HAP-1 (cell line): ENCODE measurements around the gene ABLIM1.

Experiments
- DNase-seq, 2 experiments: peaks; one replicate each; pipeline ENCODE4 v3.0.0-alpha.2; 2016 to 2020; ENCODE audit warnings: low spot score in 2 of 2
- H3K27me3 ChIP-seq: fragments of 250-450 bp; sonication (Bioruptor Pico); 2 replicates; pipeline ENCODE4 v1.5.1; 2020; ENCODE audit warnings: low read depth, mild to moderate bottlenecking, moderate library complexity
- H3K36me3 ChIP-seq: fragments of 250-450 bp; sonication (Bioruptor Pico); replicated peaks from 2 replicates; pipeline ENCODE4 v1.5.1; 2020; ENCODE audit warnings: mild to moderate bottlenecking
- H3K4me1 ChIP-seq: fragments of 250-450 bp; sonication (Bioruptor Pico); 2 replicates; pipeline ENCODE4 v1.5.1; 2020; ENCODE audit warnings: mild to moderate bottlenecking
- H3K4me3 ChIP-seq: fragments of 250-450 bp; sonication (Bioruptor Pico); 2 replicates; pipeline ENCODE4 v1.5.1; 2020; ENCODE audit warnings: mild to moderate bottlenecking, moderate library complexity
- H3K9me3 ChIP-seq: fragments of 250-450 bp; sonication (Bioruptor Pico); 2 replicates; pipeline ENCODE4 v1.5.1; 2020; ENCODE audit warnings: mild to moderate bottlenecking, moderate library complexity
- in situ Hi-C: fragments of 300-500 bp; cut with MboI; formaldehyde crosslinking; loops from 3 replicates; pipeline ENCODE4 v1.14.3; 2020; ENCODE audit warnings: low sequenced_read_pairs, inconsistent platforms, mixed read lengths

Gene ABLIM1

DNA sequence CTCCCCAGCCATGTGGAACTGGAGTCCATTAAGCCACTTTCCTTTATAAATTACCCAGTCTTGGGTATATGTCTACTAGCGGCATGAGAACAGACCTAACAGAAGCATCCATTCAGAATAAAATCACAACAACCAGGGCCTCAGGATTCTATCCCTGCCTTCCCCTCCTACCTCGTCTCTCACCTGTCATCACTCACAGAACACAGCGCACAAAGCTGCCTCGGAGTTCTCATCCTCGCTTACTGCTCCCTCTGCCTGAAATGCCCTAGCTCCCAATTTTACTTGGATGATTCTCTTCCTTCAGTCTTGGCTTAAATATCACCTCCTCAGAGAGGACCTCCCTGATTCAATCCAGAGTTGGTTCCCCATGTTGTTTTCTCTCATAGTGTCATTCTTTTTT lies 183.1 kb downstream of the ABLIM1 start:
- Histone ChIP-seq H3K4me1 (0 out of 2 replicates have a peak, but pooled peaks cover 3% of the 10 kb centered on the region), H3K4me3 (no peak overlapping the region), H3K27me3 (no peaks in the 10 kb centered on the region), H3K9me3 (no peaks in the 10 kb centered on the region), H3K36me3 (no peaks in the 10 kb centered on the region; the same call in 1 of the 2 replicates)
- in situ Hi-C loops: loop anchor here (10.0 kb wide), 1 partner anchor 70 kb away; no protein-coding TSS in a partner anchor
- no peak for DNase-seq

- H3K4me1 ChIP-seq: 0 out of 2 replicates have a peak, but pooled peaks cover 3% of the 10 kb centered on the region
- DNase-seq: no peak
- in situ Hi-C loops: loop anchor here (10.0 kb wide), 1 partner anchor 71 kb away; no protein-coding TSS in a partner anchor
These were observed 184.3 kb downstream of the ABLIM1 start for GRCh38 chr10:114473776-114474175.

DNA sequence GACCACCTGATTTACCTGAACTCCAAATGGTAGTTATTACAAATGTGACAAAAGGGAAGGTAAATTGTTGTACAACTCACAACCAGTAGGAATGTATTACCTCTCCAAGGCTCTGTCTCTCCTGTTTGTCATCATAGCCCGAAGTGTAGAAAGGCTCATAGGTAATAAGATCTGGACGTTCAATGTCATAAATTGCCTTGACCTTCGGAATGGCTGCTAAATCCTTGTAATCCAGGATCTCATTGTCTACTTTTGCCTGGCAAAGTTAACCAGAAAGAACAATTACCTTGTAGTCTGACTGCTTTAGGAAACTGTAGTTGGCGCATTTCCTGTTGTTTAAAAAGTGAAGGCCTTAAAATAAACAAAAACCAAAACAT lies 185.2 kb downstream of the ABLIM1 start:
- 0 out of 2 replicates have a peak, but pooled peaks cover 3% of the 10 kb centered on the region for H3K4me1 ChIP-seq
- H3K9me3 ChIP-seq: no peaks in the 10 kb centered on the region
- no peaks in the 10 kb centered on the region; the same call in 1 of the 2 replicates for H3K36me3 ChIP-seq
- no peak for DNase-seq
- no peak overlapping the region for H3K4me3 ChIP-seq
- H3K27me3 ChIP-seq: no peaks in the 10 kb centered on the region
- in situ Hi-C loops: loop anchor here (10.0 kb wide), 1 partner anchor 72 kb away; no protein-coding TSS in a partner anchor

More at GRCh38 chr10:114473776-114474175, 184.3 kb downstream of the ABLIM1 start:
- Histone ChIP-seq H3K4me3 (no peak overlapping the region), H3K27me3 (no peaks in the 10 kb centered on the region), H3K36me3 (no peaks in the 10 kb centered on the region; the same call in 1 of the 2 replicates), H3K9me3 (no peaks in the 10 kb centered on the region)

DNA sequence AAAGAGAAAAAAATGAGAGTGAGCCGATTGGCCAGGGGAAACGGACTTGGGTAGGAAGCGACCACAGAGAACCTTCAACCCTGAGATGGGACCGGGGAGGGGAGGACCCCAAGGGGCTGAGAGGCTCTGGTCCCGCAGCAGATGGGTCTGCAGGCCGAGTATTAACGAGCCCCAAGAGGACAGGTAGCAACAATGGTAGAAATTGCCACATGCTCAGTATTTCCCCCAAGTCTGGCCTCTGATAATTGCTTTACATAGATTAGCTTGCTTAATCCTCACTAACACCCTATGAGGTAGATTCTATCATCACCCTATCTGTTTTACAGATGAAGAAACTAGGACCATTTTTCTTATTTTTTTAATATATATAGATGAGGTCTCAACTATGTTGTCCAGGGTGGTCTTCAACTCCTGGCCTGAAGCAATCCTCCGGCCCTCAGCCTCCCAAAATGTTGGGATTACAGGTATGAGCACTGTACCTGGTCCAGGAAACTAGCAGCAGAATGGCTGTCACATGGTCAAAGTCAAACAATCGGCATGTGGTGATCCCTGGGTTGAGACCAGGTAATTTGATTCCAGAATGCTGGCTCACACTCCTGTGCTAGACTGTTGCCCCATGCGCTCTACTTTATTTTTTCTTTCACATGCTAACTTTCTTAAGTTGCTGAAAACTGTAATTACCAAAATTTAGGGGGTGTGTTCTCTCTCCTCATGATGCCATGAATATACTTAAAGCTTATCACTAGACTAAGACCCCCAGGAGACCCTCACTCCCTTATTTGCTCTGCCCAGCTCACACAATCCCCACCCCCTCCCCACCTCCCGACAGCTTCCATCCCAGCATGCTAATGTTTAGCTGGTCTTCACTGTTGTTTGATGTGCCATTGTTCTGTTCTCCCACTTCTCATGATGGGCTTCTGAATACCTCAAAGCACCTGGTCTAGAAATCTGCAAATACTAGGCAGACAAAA lies 185.9 kb downstream of the ABLIM1 start:
- Histone ChIP-seq H3K9me3 (no peaks in the 10 kb centered on the region), H3K4me1 (0 out of 2 replicates have a peak, but pooled peaks cover 3% of the 10 kb centered on the region), H3K27me3 (no peaks in the 10 kb centered on the region), H3K4me3 (no peak overlapping the region), H3K36me3 (no peaks in the 10 kb centered on the region; the same call in 1 of the 2 replicates)
- DNase-seq: no peak
- in situ Hi-C loops: loop anchor here (10.0 kb wide), 1 partner anchor 73 kb away; no protein-coding TSS in a partner anchor

GRCh38 chr10:114470956-114471905 lies 186.8 kb downstream of the ABLIM1 start:
- Histone ChIP-seq H3K36me3 (no peaks in the 10 kb centered on the region; the same call in 1 of the 2 replicates), H3K27me3 (no peaks in the 10 kb centered on the region), H3K4me3 (no peak overlapping the region), H3K4me1 (0 out of 2 replicates have a peak, but pooled peaks cover 3% of the 10 kb centered on the region), H3K9me3 (no peaks in the 10 kb centered on the region)
- DNase-seq: peak; percentile 62 to 70
- in situ Hi-C loops: loop anchor here (10.0 kb wide), 1 partner anchor 74 kb away; no protein-coding TSS in a partner anchor

- DNase-seq: no peak
- H3K36me3 ChIP-seq: no peaks in the 10 kb centered on the region; the same call in 1 of the 2 replicates
- H3K27me3 ChIP-seq: no peaks in the 10 kb centered on the region
- no peaks in the 10 kb centered on the region for H3K9me3 ChIP-seq
- in situ Hi-C loops: loop anchor here (10.0 kb wide), 1 partner anchor 74 kb away; no protein-coding TSS in a partner anchor
- no peak overlapping the region for H3K4me3 ChIP-seq
- 0 out of 2 replicates have a peak, but pooled peaks cover 3% of the 10 kb centered on the region for H3K4me1 ChIP-seq
These were observed 187.7 kb downstream of the ABLIM1 start for GRCh38 chr10:114470361-114470760.

- in situ Hi-C loops: no loop called here
- Histone ChIP-seq H3K4me1 (no peaks in the 10 kb centered on the region), H3K36me3 (no peaks in the 10 kb centered on the region), H3K4me3 (no peak overlapping the region), H3K27me3 (no peaks in the 10 kb centered on the region), H3K9me3 (no peaks in the 10 kb centered on the region)
- DNase-seq: peak in 1 of 2 experiments; percentile 57
These were observed 199.1 kb downstream of the ABLIM1 start for GRCh38 chr10:114458955-114459354.

- DNase-seq: no peak
- Histone ChIP-seq H3K9me3 (no peaks in the 10 kb centered on the region), H3K36me3 (no peaks in the 10 kb centered on the region), H3K4me3 (no peak overlapping the region), H3K4me1 (no peaks in the 10 kb centered on the region), H3K27me3 (no peaks in the 10 kb centered on the region)
- in situ Hi-C loops: no loop called here
These were observed 199.7 kb downstream of the ABLIM1 start for GRCh38 chr10:114458216-114458920.

- Histone ChIP-seq H3K9me3 (no peaks in the 10 kb centered on the region), H3K36me3 (no peaks in the 10 kb centered on the region), H3K4me3 (no peak overlapping the region), H3K27me3 (no peaks in the 10 kb centered on the region), H3K4me1 (no peaks in the 10 kb centered on the region)
- in situ Hi-C loops: no loop called here
- no peak for DNase-seq
These were observed 204.5 kb downstream of the ABLIM1 start for GRCh38 chr10:114453576-114453975.

GRCh38 chr10:114448897-114449296 lies 209.2 kb downstream of the ABLIM1 start:
- Histone ChIP-seq H3K27me3 (no peaks in the 10 kb centered on the region), H3K9me3 (no peaks in the 10 kb centered on the region), H3K4me1 (no peaks in the 10 kb centered on the region), H3K4me3 (no peak overlapping the region), H3K36me3 (no peaks in the 10 kb centered on the region)
- no peak for DNase-seq
- in situ Hi-C loops: no loop called here

DNA sequence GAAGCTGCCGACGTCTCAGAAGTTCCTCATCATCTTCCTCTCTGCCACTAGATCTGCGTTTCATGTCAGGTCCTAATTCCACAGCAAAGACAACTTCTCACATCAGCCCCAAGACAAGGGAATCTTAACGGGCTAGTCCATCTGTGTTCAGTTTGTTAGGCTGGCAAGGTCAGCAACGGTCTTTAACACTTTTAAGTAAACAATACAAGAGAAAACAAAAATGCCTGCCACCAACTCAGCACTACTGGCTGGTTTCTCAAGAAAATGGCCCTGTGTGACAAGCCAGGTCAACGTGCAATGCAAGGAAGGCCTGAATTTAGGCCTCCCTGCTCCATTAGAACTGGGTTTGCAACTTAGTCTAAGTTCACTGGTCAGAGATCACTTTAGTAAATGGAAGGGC lies 212.7 kb downstream of the ABLIM1 start:
- H3K9me3 ChIP-seq: no peaks in the 10 kb centered on the region
- no peaks in the 10 kb centered on the region; the same call in 1 of the 2 replicates for H3K36me3 ChIP-seq
- no peak overlapping the region for H3K4me3 ChIP-seq
- H3K27me3 ChIP-seq: no peaks in the 10 kb centered on the region
- no peaks in the 10 kb centered on the region for H3K4me1 ChIP-seq
- DNase-seq: no peak
- in situ Hi-C loops: no loop called here

DNA sequence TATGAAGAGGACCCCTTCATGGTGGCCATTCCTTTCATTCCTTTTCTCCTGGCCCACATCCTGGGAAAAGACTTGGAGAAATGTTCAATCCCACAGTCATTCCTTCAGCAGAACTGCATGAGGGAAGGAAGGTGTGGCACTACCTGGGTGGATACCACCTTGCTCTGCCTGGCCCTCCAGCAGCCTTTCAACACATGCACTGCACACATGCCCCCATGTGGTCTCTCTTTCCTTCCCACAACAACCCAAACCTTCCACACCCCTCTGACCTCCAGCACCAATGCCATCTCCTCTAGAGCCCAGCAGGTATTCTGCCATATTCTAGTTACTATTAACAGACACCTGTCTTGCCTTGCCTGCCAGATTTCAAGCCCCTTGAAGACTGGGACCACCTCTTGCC lies 213.3 kb downstream of the ABLIM1 start:
- no peak for DNase-seq
- no peaks in the 10 kb centered on the region for H3K9me3 ChIP-seq
- no peaks in the 10 kb centered on the region; the same call in 1 of the 2 replicates for H3K36me3 ChIP-seq
- no peak overlapping the region for H3K4me3 ChIP-seq
- no peaks in the 10 kb centered on the region for H3K4me1 ChIP-seq
- in situ Hi-C loops: no loop called here
- no peaks in the 10 kb centered on the region for H3K27me3 ChIP-seq
